Limb (tissue), 2 donors: Measurements from ENCODE around the gene TGM6.
A peak's percentile ranks its signal among the peaks of the same experiment; 100 is the strongest.

Source experiments
- DNase-seq, 2 donors: peaks; one replicate each; pipeline ENCODE4 v3.0.0-alpha.2; 2016; ENCODE audit errors: extremely low spot score in 2 of 2

The TGM6 gene

GRCh38 chr20:2363587-2363986 is 17.1 kb upstream of the TGM6 start:
- no peak for DNase-seq

DNA sequence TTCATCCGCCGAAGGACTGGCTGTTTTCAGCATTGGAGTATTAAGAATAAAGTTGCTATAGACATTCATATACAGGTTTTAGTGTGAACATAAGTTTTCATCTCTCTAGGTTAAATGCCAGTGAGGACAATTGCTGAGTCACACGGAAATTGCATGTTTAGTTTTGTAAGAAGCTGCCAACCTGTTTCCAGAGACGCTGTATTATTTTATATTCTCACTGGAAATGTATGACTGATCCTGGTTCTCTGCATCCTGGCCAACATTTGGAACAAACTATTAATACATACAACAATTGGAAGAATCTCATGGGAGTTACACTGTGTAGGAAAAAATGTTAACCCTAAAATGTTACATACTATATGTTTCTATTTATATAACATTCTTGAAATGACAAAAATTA is 16.7 kb upstream of the TGM6 start:
- DNase-seq: peak in 1 of 2 donors; percentile 19

GRCh38 chr20:2365091-2365490 is 15.6 kb upstream of the TGM6 start:
- DNase-seq: no peak

- no peak for DNase-seq
Measured at GRCh38 chr20:2365666-2366065, 15.0 kb upstream of the TGM6 start.

GRCh38 chr20:2368621-2369020 is 12.1 kb upstream of the TGM6 start:
- no peak for DNase-seq

GRCh38 chr20:2373098-2373497 is 7.6 kb upstream of the TGM6 start:
- DNase-seq: no peak

GRCh38 chr20:2374346-2375125 is 6.2 kb upstream of the TGM6 start:
- no peak for DNase-seq

DNA sequence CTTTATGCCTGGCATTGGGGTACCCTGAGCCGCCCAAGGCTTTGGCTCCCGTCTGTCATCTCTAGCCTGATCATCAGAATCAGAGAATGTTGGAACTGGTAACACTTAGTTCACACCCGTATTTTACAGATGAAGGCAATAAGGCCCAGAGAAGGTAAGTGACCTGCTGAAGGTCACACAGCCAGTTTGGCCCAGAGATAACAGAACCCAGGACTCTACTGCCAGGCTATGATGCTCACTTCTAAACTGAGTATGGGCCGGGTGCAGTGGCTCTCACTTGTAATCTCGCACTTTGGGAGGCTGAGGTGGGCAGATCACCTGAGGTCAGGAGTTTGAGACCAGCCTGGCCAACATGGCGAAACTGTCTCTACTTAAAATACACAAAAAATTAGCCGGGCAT is 1.8 kb upstream of the TGM6 start:
- no peak for DNase-seq

- no peak for DNase-seq
Measured at GRCh38 chr20:2379511-2380229, 1.0 kb upstream of the TGM6 start.

- no peak for DNase-seq
Measured at GRCh38 chr20:2381303-2381702, 602 bp downstream of the TGM6 start.

DNA sequence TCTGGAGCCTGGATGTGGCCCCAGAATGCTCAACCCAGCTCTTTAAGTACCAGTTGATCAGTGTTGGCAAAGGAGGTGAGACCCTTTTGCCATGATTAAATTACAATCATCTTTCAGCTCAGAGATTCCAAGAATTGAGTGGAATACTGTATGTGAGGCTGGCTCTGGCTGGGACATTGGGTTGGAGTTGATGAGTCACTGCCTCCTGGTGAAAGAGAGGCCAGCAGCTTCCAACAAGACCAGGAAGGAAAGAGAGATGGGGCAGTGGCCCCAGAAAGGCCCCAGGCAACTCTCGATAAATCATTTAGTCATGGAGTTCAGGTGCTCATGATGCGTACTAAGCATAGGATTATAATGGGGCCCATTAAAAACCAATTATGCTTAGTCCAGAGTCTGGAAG is 2.1 kb downstream of the TGM6 start:
- no peak for DNase-seq

GRCh38 chr20:2385026-2385425 is 4.3 kb downstream of the TGM6 start:
- no peak for DNase-seq

DNA sequence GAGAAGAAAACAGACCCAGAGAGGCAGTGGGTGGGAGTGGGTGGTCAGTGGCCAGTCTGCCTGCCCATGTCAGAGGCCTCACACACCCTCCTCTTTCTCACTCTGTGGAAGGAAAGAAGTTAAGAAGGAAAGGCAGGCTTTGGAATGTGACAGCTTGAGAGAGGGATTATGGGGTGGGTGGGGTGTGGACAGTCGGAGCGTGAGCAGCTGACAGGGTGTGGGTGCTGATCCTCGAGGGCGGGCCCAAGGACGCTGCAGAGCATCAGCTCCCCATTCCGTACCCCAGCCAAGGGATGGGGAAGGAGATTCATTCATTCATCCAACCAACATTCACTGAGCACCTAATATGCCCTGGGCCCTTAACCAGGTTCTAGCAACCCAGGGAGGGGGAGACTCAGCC is 4.8 kb downstream of the TGM6 start:
- no peak for DNase-seq

DNA sequence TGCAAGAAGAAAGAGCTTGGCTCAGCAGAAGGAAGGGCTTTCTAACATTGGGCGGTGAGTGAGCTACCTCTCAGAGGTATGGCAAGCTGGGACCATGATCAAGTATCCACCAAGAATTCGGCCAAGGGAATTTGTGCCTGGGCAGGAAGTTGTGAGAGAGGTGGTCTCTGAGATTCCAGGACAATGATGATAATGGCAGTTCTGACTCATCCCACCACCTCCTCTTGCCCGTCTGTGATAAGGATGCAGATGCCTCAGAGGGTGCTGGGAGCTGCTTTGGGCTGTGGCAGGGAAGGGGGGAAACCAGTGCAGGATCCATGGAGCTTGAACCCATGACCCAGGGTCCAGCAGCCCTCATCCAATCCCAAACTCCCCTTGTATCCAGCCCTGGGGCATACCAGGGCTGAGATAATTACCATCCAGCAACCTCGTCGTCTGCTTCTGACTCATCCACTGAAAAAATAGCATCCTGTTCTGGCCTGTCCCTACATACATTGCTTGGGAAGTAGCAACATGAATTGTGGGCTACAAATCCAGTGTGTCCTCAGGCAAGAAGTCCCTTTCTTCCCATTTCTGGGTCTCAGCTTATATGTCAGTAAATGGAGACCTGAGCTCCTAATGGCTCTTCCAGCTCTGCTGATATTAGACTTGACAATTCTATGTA is 5.9 kb downstream of the TGM6 start:
- no peak for DNase-seq

GRCh38 chr20:2387180-2387577 is 6.5 kb downstream of the TGM6 start:
- DNase-seq: peak in 1 of 2 donors; percentile 46

DNA sequence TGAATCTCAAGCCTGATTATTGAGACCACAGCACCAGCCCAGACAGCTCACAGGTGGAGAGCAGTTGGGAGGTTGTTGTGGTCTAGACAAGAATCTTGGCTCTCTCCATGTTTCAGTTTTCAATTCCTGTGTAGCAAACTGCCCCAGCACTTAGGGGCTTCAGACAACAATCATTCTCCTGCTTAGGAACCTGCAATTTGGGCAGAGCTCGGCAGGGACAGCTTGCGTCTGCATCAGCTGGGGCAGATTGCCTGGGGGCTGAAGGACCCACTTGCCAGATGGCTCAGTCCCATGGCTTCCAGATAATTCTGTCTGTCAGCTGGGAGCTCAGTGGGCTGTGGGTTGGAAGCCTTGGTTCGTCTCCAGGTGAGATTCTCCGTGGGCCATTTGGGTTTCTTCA is 6.9 kb downstream of the TGM6 start:
- DNase-seq: no peak

DNA sequence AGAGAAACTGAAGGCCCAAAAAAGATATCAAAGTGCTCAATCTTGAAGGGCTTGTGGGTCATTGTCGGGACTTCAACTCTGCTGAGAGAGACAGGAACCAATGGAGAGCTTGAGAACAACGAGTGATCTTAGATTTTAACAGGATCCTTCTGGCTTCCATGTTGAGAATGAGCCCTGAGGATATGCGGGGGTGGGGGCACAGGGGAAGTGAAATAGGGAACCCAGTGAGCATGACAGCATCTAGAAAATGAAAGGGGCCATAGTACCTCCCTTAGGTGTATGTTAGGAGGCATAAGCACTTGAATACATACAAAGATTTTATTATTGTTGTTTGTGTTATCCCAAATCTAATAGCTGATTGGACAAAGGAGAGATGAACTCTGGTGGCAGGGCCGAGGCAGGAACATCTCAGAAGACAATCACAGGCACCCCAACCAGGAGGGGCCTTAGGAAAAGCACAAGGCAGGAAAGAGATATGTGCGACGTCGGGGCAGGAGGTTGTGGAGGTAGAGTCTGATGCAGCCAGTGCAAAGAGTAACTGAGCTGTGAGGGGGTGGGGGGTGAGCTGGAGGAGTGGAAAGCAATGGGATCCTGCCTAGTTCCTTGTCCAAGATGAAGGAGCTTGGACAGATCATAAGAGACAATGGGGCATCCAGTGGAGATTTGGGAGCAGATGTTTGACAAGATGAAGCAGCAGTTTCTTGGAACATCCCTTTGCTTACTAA is 10.4 kb downstream of the TGM6 start:
- no peak for DNase-seq

GRCh38 chr20:2394411-2395055 is 13.8 kb downstream of the TGM6 start:
- DNase-seq: no peak

GRCh38 chr20:2395136-2395535 is 14.4 kb downstream of the TGM6 start:
- DNase-seq: no peak

GRCh38 chr20:2396241-2396814 is 15.6 kb downstream of the TGM6 start:
- no peak for DNase-seq

GRCh38 chr20:2397091-2397490 is 16.4 kb downstream of the TGM6 start:
- no peak for DNase-seq
